ENCODE data around the gene GRB2.

DNA sequence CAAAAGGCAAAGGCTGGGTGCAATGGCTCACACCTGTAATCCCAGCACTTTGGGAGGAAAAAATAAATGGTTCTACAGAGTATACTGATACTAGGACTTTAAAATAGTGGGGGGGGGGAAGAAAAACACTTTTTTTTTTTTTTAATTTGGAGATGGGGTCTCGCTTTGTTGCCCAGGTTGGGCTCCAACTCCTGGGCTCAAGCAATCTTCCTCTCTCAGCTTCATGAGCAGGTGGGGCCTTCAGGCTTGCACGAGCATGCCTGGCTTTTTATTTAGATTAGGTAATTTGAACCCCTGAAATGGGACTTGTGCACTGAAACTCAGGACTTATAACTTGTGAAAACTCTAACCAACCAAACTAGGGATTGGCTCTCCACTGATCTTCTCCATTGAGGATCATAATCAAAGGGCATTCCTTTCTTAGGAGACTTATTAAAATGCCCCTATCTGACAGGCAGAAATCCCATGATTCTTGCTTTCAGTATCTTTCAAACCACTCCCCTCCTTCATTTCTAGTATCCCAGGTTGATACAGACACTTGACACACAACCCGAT lies 16.9 kb downstream of the GRB2 start:
- TF ChIP-seq, protein P1, sequence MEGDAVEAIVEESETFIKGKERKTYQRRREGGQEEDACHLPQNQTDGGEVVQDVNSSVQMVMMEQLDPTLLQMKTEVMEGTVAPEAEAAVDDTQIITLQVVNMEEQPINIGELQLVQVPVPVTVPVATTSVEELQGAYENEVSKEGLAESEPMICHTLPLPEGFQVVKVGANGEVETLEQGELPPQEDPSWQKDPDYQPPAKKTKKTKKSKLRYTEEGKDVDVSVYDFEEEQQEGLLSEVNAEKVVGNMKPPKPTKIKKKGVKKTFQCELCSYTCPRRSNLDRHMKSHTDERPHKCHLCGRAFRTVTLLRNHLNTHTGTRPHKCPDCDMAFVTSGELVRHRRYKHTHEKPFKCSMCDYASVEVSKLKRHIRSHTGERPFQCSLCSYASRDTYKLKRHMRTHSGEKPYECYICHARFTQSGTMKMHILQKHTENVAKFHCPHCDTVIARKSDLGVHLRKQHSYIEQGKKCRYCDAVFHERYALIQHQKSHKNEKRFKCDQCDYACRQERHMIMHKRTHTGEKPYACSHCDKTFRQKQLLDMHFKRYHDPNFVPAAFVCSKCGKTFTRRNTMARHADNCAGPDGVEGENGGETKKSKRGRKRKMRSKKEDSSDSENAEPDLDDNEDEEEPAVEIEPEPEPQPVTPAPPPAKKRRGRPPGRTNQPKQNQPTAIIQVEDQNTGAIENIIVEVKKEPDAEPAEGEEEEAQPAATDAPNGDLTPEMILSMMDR (conservative IDR thresholded peaks at IDR 0.05 in 1 of 2, IDR thresholded peaks at IDR 0.05 in 1 of 2; ENCODE audit: extremely low read depth in 1 of 2, insufficient read depth in 1 of 2, low read depth in 1 of 2, low read length in 2 of 2), result no peak
- TF ChIP-seq EZH2 (IDR thresholded peaks at IDR 0.05; ENCODE audit: borderline replicate concordance, low read length), result no peak
